Lung (tissue), 12 donors: ENCODE data around the gene IL21R. TPM values are rescaled to one million over a fixed set of nuclear protein-coding genes. Genes with fewer than 3 reads are reported as not detected.

Experiments
- ATAC-seq: fragments of 200-7000 bp; cut with Tn5 transposase; one replicate; pipeline ENCODE4 v1.9.1; 2020; ENCODE audit warnings: moderate number of reproducible peaks; ENCODE audit not compliant: insufficient read depth, low FRiP score
- DNase-seq, 3 donors: peaks; one replicate each; pipeline ENCODE4 v3.0.0-alpha.2; 2013 to 2017
- H3K27ac ChIP-seq, 2 donors: one replicate each; pipeline ENCODE4 v1.5.1; 2013; ENCODE audit warnings: mild to moderate bottlenecking in 2 of 2, moderate library complexity in 2 of 2, control low read depth in 1 of 2, inconsistent platforms in 1 of 2, low read depth in 1 of 2, low read length in 1 of 2
- H3K27me3 ChIP-seq, 3 donors: one replicate each; pipeline ENCODE4 v1.5.1; 2013; ENCODE audit warnings: low read length in 2 of 3; ENCODE audit not compliant: control insufficient read depth in 3 of 3, insufficient read depth in 3 of 3
- H3K36me3 ChIP-seq, 4 donors: one replicate each; pipeline ENCODE4 v1.5.1; 2013; ENCODE audit warnings: low read length in 4 of 4, mild to moderate bottlenecking in 1 of 4, moderate library complexity in 1 of 4; ENCODE audit not compliant: control insufficient read depth in 4 of 4, insufficient read depth in 4 of 4
- H3K4me1 ChIP-seq, 5 donors: one replicate each; pipeline ENCODE4 v1.5.1; 2013; ENCODE audit warnings: low read length in 5 of 5, mild to moderate bottlenecking in 2 of 5, moderate library complexity in 1 of 5; ENCODE audit not compliant: control insufficient read depth in 5 of 5, insufficient read depth in 5 of 5
- H3K4me3 ChIP-seq: one replicate; pipeline ENCODE4 v1.5.1; 2013; ENCODE audit warnings: mild to moderate bottlenecking, control low read depth, moderate library complexity
- H3K9ac ChIP-seq, 2 donors: one replicate each; pipeline ENCODE4 v1.5.1; 2013; ENCODE audit warnings: low read length in 2 of 2, control low read depth in 1 of 2; ENCODE audit not compliant: insufficient read depth in 1 of 2
- H3K9me3 ChIP-seq, 4 donors: one replicate each; pipeline ENCODE4 v1.5.1; 2013; ENCODE audit warnings: low read length in 3 of 4, mild to moderate bottlenecking in 1 of 4, moderate library complexity in 1 of 4; ENCODE audit not compliant: control insufficient read depth in 4 of 4, insufficient read depth in 3 of 4
- CTCF ChIP-seq: IDR thresholded peaks from 2 replicates; pipeline ENCODE4 v1.5.1; 2012; ENCODE audit warnings: mild to moderate bottlenecking; ENCODE audit errors: control extremely low read depth, extremely low read depth
- WGBS, 2 donors: extraction: QIAGEN DNeasy Blood & Tissue Kit; methylation state at CpG; one replicate each; pipeline ENCODE4 v1.1.7; 2013; 5-methylcytosine and 5-hydroxymethylcytosine counted together
- polyA plus RNA-seq, 2 donors: library from polyadenylated mRNA; stranded (reverse); fragments of 200-250 nt; gene quantifications; one replicate each; pipeline ENCODE4 v1.2.1, GENCODE V29; 2013
- total RNA-seq, 2 donors: library from RNA; depleted of rRNA in 1 of 2; stranded (reverse); fragments of >200 nt in 1 of 2; gene quantifications; one replicate each; pipeline ENCODE4 v1.2.1, GENCODE V29; 2014 to 2021
- donor health status: control.
- donor health status: control.
- donor health status: Bipolar disorder and iron deficiency.
- donor health status: healthy.
- donor health status: DM: yes; HTN: yes; CAD: no.

Gene IL21R
- total and polyA plus RNA-seq, 4 donors: 1.0 to 6.3 (median 4.0) TPM

GRCh38 chr16:27445502-27446175 lies 43.7 kb downstream of the IL21R start:
- Histone ChIP-seq H3K4me1 (peaks cover 0 to 12% (median 8%) of the 10 kb centered on the region in 5 donors), H3K36me3 (peaks cover 0 to 6% (median 1%) of the 10 kb centered on the region in 4 donors), H3K9ac (no peak overlapping the region), H3K4me3 (no peak overlapping the region), H3K9me3 (peaks cover 0 to 30% (median 3%) of the 10 kb centered on the region in 4 donors), H3K27ac (no peak overlapping the region), H3K27me3 (peaks cover 0 to 4% (median 0%) of the 10 kb centered on the region in 3 donors)
- ATAC-seq: no peak
- no peak for TF ChIP-seq CTCF
- 94% methylated on average over 12 of the region's 12 CpGs for WGBS, 2 donors
- peak in 1 of 3 donors; percentile 2 for DNase-seq

- H3K4me1 ChIP-seq: peaks cover 0 to 13% (median 8%) of the 10 kb centered on the region in 5 donors
- no peak for ATAC-seq
- H3K9me3 ChIP-seq: peaks cover 0 to 30% (median 3%) of the 10 kb centered on the region in 4 donors
- no peak for TF ChIP-seq CTCF
- no peak for DNase-seq
- no peak overlapping the region for H3K4me3 ChIP-seq
- WGBS, 2 donors: 53 to 72% methylated on average over 4 of the region's 4 CpGs
- H3K9ac ChIP-seq: no peak overlapping the region
- peaks cover 0 to 6% (median 1%) of the 10 kb centered on the region in 4 donors for H3K36me3 ChIP-seq
- H3K27ac ChIP-seq: no peak overlapping the region
- peaks cover 0 to 4% (median 0%) of the 10 kb centered on the region in 3 donors for H3K27me3 ChIP-seq
These were observed 44.7 kb downstream of the IL21R start for GRCh38 chr16:27446721-27447120.

GRCh38 chr16:27447301-27447700 lies 45.3 kb downstream of the IL21R start:
- Histone ChIP-seq H3K27me3 (peaks cover 0 to 4% (median 0%) of the 10 kb centered on the region in 3 donors), H3K9me3 (peaks cover 0 to 30% (median 3%) of the 10 kb centered on the region in 4 donors), H3K9ac (no peak overlapping the region), H3K27ac (no peak overlapping the region), H3K4me1 (peaks cover 0 to 13% (median 8%) of the 10 kb centered on the region in 5 donors), H3K36me3 (peaks cover 0 to 6% (median 1%) of the 10 kb centered on the region in 4 donors), H3K4me3 (no peak overlapping the region)
- DNase-seq (no peak), ATAC-seq (no peak)
- TF ChIP-seq CTCF: no peak
- WGBS, 2 donors: 93 to 96% methylated on average over 5 of the region's 5 CpGs
